IMR-90 (cell line): ENCODE data around the gene SV2C. TPM values are rescaled to one million over a fixed set of nuclear protein-coding genes. Genes with fewer than 3 reads are reported as not detected.

Source experiments
- ATAC-seq: fragments of 200-7000 bp; cut with Tn5 transposase; 2 replicates; pipeline ENCODE4 v1.9.1; 2020; ENCODE audit warnings: low read depth, mild to moderate bottlenecking, moderate library complexity
- BruUV-seq: library from RNA; stranded (reverse); fragments of 400-500 nt; replicated peaks from 2 replicates; lab custom pipeline; 2021; lab: Mats Ljungman, UMichigan
- CTCF ChIA-PET: fragments of 300-600 bp; formaldehyde crosslinking; extraction: SDS; loops from one replicate; lab custom pipeline; 2021; ENCODE audit warnings: antibody characterized with exemption; lab: Yijun Ruan, JAX
- POLR2A ChIA-PET: fragments of 300-600 bp; sonication (Branson Sonifier 250); formaldehyde crosslinking; loops from one replicate; lab custom pipeline; 2022; ENCODE audit warnings: antibody characterized with exemption; ENCODE audit not compliant: unreplicated experiment; lab: Charles Lee
- DNase-seq: peaks from one replicate; pipeline ENCODE4 v3.0.0; 2013
- H2AFZ ChIP-seq: replicated peaks from 2 replicates; pipeline ENCODE3; 2013; ENCODE audit warnings: low read length, mild to moderate bottlenecking; ENCODE audit not compliant: poor library complexity
- H2AK5ac ChIP-seq: 2 replicates; pipeline ENCODE4 v1.6.1; 2013; ENCODE audit warnings: low read depth, low read length, inconsistent platforms
- H2AK9ac ChIP-seq: replicated peaks from 2 replicates; pipeline ENCODE3; 2013; ENCODE audit warnings: mild to moderate bottlenecking, low read depth, low read length, moderate library complexity; ENCODE audit not compliant: poor library complexity
- H2BK120ac ChIP-seq: 2 replicates; pipeline ENCODE4 v1.6.1; 2013; ENCODE audit warnings: low read depth, low read length, inconsistent platforms
- H2BK15ac ChIP-seq: 3 replicates; pipeline ENCODE4 v1.6.1; 2013; ENCODE audit warnings: low read depth, low read length, inconsistent platforms
- H2BK20ac ChIP-seq: 2 replicates; pipeline ENCODE4 v1.6.1; 2013; ENCODE audit warnings: low read depth, mild to moderate bottlenecking, inconsistent platforms, low read length, moderate library complexity
- H2BK5ac ChIP-seq: 2 replicates; pipeline ENCODE4 v1.6.1; 2013; ENCODE audit warnings: mild to moderate bottlenecking, low read depth, low read length, inconsistent platforms; ENCODE audit not compliant: poor library complexity, severe bottlenecking
- H3K14ac ChIP-seq: replicated peaks from 2 replicates; pipeline ENCODE4 v1.6.1; 2013; ENCODE audit warnings: low read depth, low read length, inconsistent platforms
- H3K18ac ChIP-seq: 2 replicates; pipeline ENCODE4 v1.6.1; 2013; ENCODE audit warnings: low read depth, low read length, control low read depth
- H3K23ac ChIP-seq: 2 replicates; pipeline ENCODE4 v1.6.1; 2013; ENCODE audit warnings: low read depth, low read length, inconsistent platforms
- H3K27ac ChIP-seq: 2 replicates; pipeline ENCODE4 v1.5.1; 2013; ENCODE audit warnings: mild to moderate bottlenecking, control low read depth, low read length; ENCODE audit not compliant: insufficient read depth
- H3K27me3 ChIP-seq: 2 replicates; pipeline ENCODE4 v1.6.1; 2013; ENCODE audit warnings: low read length; ENCODE audit not compliant: control insufficient read depth, insufficient read depth
- H3K36me3 ChIP-seq: 2 replicates; pipeline ENCODE4 v1.6.1; 2013; ENCODE audit warnings: low read length, mixed read lengths; ENCODE audit not compliant: control insufficient read depth, insufficient read depth
- H3K4ac ChIP-seq: 2 replicates; pipeline ENCODE4 v1.6.1; 2013; ENCODE audit warnings: low read depth, low read length, inconsistent platforms
- H3K4me1 ChIP-seq: 2 replicates; pipeline ENCODE4 v1.6.1; 2013; ENCODE audit warnings: low read length, mixed read lengths; ENCODE audit not compliant: control insufficient read depth, insufficient read depth
- H3K4me2 ChIP-seq: 2 replicates; pipeline ENCODE4 v1.6.1; 2013; ENCODE audit warnings: low read depth, mild to moderate bottlenecking, control low read depth, low read length, moderate library complexity
- H3K4me3 ChIP-seq: 2 replicates; pipeline ENCODE4 v1.5.1; 2013; ENCODE audit warnings: low read depth, mild to moderate bottlenecking, control low read depth, low read length, moderate library complexity; ENCODE audit not compliant: insufficient read depth
- H3K56ac ChIP-seq: 2 replicates; pipeline ENCODE4 v1.6.1; 2013; ENCODE audit warnings: low read length, inconsistent platforms; ENCODE audit not compliant: insufficient read depth; ENCODE audit errors: extremely low read depth
- H3K79me1 ChIP-seq, 2 experiments: 2 replicates each; pipeline ENCODE4 v1.6.1; 2013; ENCODE audit warnings: low read length in 2 of 2, inconsistent platforms in 1 of 2, low read depth in 1 of 2
- H3K9ac ChIP-seq: 2 replicates; pipeline ENCODE4 v1.6.1; 2013; ENCODE audit warnings: low read depth, low read length, control low read depth
- H3K9me1 ChIP-seq: 2 replicates; pipeline ENCODE4 v1.6.1; 2013; ENCODE audit warnings: low read length, inconsistent platforms; ENCODE audit not compliant: insufficient read depth
- H3K9me3 ChIP-seq: 2 replicates; pipeline ENCODE4 v1.6.1; 2013; ENCODE audit warnings: low read length; ENCODE audit not compliant: control insufficient read depth, insufficient read depth
- H4K20me1 ChIP-seq: 2 replicates; pipeline ENCODE4 v1.6.1; 2013; ENCODE audit warnings: low read length, inconsistent platforms; ENCODE audit not compliant: insufficient read depth
- H4K5ac ChIP-seq: 2 replicates; pipeline ENCODE4 v1.6.1; 2013; ENCODE audit warnings: mild to moderate bottlenecking, low read depth, low read length, control low read depth
- H4K8ac ChIP-seq, 2 experiments: 2 replicates each; pipeline ENCODE4 v1.6.1; 2013; ENCODE audit warnings: low read depth in 2 of 2, low read length in 2 of 2, control low read depth in 1 of 2, inconsistent platforms in 1 of 2
- H4K91ac ChIP-seq: 2 replicates; pipeline ENCODE4 v1.6.1; 2013; ENCODE audit warnings: low read depth, low read length, inconsistent platforms; ENCODE audit not compliant: insufficient read depth
- SMC3 ChIP-seq: fragments of 150-350 bp; IDR thresholded peaks from 2 replicates; pipeline ENCODE4 v1.6.1; 2016; ENCODE audit warnings: low read depth, mild to moderate bottlenecking, antibody characterized with exemption, low read length, moderate library complexity
- WGBS, 2 experiments: methylation state at CpG; one replicate each; pipeline versions ENCODE4 v1.1.5 to v1.1.7; 2013; ENCODE audit warnings: missing lambda C conversion rate in 2 of 2; ENCODE audit not compliant: insufficient read length in 1 of 2; ENCODE audit errors: extremely low coverage in 2 of 2; 5-methylcytosine and 5-hydroxymethylcytosine counted together
- dilution Hi-C: fragments of 300-500 bp; cut with HindIII; formaldehyde crosslinking; loops from one replicate; pipeline ENCODE4 v1.14.3; 2018; ENCODE audit warnings: low sequenced_read_pairs; ENCODE audit not compliant: unreplicated experiment
- in situ Hi-C: fragments of 300-500 bp; cut with MboI; formaldehyde crosslinking; loops from 3 replicates; pipeline ENCODE4 v1.14.3; 2019; ENCODE audit warnings: low sequenced_read_pairs, inconsistent platforms, mixed read lengths
- intact Hi-C: fragments of 100-400 bp; cut with micrococcal nuclease; formaldehyde crosslinking; loops from 2 replicates; pipeline ENCODE4 v1.10.0; 2022
- polyA plus RNA-seq, 3 experiments: library from polyadenylated mRNA; depleted of rRNA; stranded (reverse); fragments of >200 nt; gene quantifications; 2 replicates each; pipeline ENCODE4 v1.2.3, GENCODE V29; 2012; ENCODE audit warnings: low replicate concordance in 1 of 3
- total RNA-seq: library from RNA; depleted of rRNA; stranded (reverse); fragments of >200 nt; gene quantifications from 2 replicates; pipeline ENCODE4 v1.2.3, GENCODE V29; 2012

The SV2C gene
- total and polyA plus RNA-seq, 2 of the 4 experiments (the other 2 are of a cell fraction), result not detected

DNA sequence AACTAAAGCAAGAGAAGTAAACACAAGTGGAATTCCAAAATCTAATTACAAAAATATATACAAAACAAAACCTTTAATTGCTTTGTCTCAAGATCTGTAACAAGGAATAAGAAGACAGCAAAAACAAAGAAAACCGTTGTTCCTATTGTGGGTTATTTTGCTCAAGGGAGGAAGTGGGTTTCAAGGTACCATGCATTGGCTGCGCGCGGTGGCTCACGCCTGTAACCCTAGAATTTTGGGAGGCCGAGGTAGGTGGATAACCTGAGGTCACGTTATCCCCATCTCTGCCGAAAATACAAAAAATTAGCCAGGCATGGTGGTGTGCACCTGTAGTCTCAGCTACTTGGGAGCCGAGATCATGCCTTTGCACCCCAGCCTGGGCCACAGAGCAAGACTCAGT lies 307.8 kb downstream of the SV2C start:
- Histone ChIP-seq H2BK15ac (no peak overlapping the region), H4K5ac (no peak overlapping the region), H3K23ac (no peak overlapping the region), H4K91ac (no peak overlapping the region), H3K79me1 (no peaks in the 10 kb centered on the region), H3K4me3 (no peak overlapping the region), H3K18ac (no peak overlapping the region), H2AK5ac (no peak overlapping the region), H3K9me3 (no peaks in the 10 kb centered on the region), H3K4me2 (no peak overlapping the region), H3K27ac (no peak overlapping the region), H2AK9ac (no peak overlapping the region), H3K9me1 (no peaks in the 10 kb centered on the region), H2BK120ac (no peak overlapping the region), H3K36me3 (no peaks in the 10 kb centered on the region), H4K20me1 (no peaks in the 10 kb centered on the region), H3K27me3 (peaks cover 7% of the 10 kb centered on the region), H4K8ac (no peak overlapping the region), H2BK20ac (no peak overlapping the region), H3K4me1 (no peaks in the 10 kb centered on the region), H3K4ac (no peak overlapping the region), H3K56ac (no peak overlapping the region), H2AFZ (no peak overlapping the region), H3K9ac (no peak overlapping the region), H2BK5ac (no peak overlapping the region), H3K14ac (no peak overlapping the region)
- no peak for TF ChIP-seq SMC3
- no TSS peak for BruUV-seq
- WGBS, 2 experiments, result 60% methylated on average over 1 of the region's 9 CpGs; no CpG with 5 or more reads in 1 of the 2 experiments
- dilution Hi-C loops, result no loop called here
- in situ Hi-C loops, result no loop called here
- POLR2A ChIA-PET, result no interaction called here
- ATAC-seq, result no peak
- intact Hi-C loops, result no loop called here
- no peak for DNase-seq
- CTCF ChIA-PET, result no interaction called here
